Ammon's horn (tissue), 1 donor: ENCODE data around the gene HIP1.
A peak's percentile ranks its signal among the peaks of the same experiment; 100 is the strongest.
"Not testable (repeated sequence)": the region's sequence is repeated elsewhere in the genome, so short reads cannot be mapped to it uniquely, and the experiment has no call there.

Experiments
- DNase-seq: peaks from one replicate; pipeline ENCODE4 v3.0.0-alpha.2; 2016; ENCODE audit warnings: low spot score

The HIP1 gene

GRCh38 chr7:75716992-75717626 is 21.6 kb downstream of the HIP1 start:
- DNase-seq: no peak

GRCh38 chr7:75715864-75716263 is 22.9 kb downstream of the HIP1 start:
- no peak for DNase-seq

GRCh38 chr7:75712517-75713361 is 26.0 kb downstream of the HIP1 start:
- DNase-seq: no peak

GRCh38 chr7:75711656-75712514 is 26.9 kb downstream of the HIP1 start:
- no peak for DNase-seq

GRCh38 chr7:75711076-75711475 is 27.7 kb downstream of the HIP1 start:
- DNase-seq: no peak

GRCh38 chr7:75704928-75705327 is 33.8 kb downstream of the HIP1 start:
- no peak for DNase-seq

GRCh38 chr7:75702515-75702914 is 36.2 kb downstream of the HIP1 start:
- no peak for DNase-seq

- no peak for DNase-seq
These were observed 38.7 kb downstream of the HIP1 start for GRCh38 chr7:75699993-75700392.

GRCh38 chr7:75698358-75698757 is 40.4 kb downstream of the HIP1 start:
- no peak for DNase-seq

- no peak for DNase-seq
These were observed 42.3 kb downstream of the HIP1 start for GRCh38 chr7:75696263-75697037.

GRCh38 chr7:75694638-75695399 is 43.9 kb downstream of the HIP1 start:
- DNase-seq: no peak

- DNase-seq: not testable (repeated sequence)
These were observed 45.1 kb downstream of the HIP1 start for GRCh38 chr7:75693668-75694067.

GRCh38 chr7:75691793-75692543 is 46.8 kb downstream of the HIP1 start:
- DNase-seq: no peak

GRCh38 chr7:75690121-75690523 is 48.6 kb downstream of the HIP1 start:
- no peak for DNase-seq

- peak; percentile 18 for DNase-seq
These were observed 49.3 kb downstream of the HIP1 start for GRCh38 chr7:75689246-75690099.

- peak; percentile 95 for DNase-seq
These were observed 50.3 kb downstream of the HIP1 start for GRCh38 chr7:75688200-75689136.

- peak; percentile 6 for DNase-seq
These were observed 51.3 kb downstream of the HIP1 start for GRCh38 chr7:75687246-75688088.
